COLO668 (cell line): ENCODE data around the gene TMTC3.
A peak's percentile ranks its signal among the peaks of the same experiment; 100 is the strongest.
"Not testable (repeated sequence)": the region's sequence is repeated elsewhere in the genome, so short reads cannot be mapped to it uniquely, and the experiment has no call there.

ENCODE experiments used
- DNase-seq: peaks from one replicate; lab custom pipeline; 2025; ENCODE audit not compliant: unreplicated experiment; lab: John Stamatoyannopoulos, UW

The TMTC3 gene

GRCh38 chr12:88163371-88163770 lies 21.3 kb downstream of the TMTC3 start:
- no peak for DNase-seq

- DNase-seq, result no peak
Measured at GRCh38 chr12:88166179-88166578, 24.1 kb downstream of the TMTC3 start.

- DNase-seq, result no peak
Measured at GRCh38 chr12:88167384-88167783, 25.3 kb downstream of the TMTC3 start.

- no peak for DNase-seq
Measured at GRCh38 chr12:88172844-88173407, 30.8 kb downstream of the TMTC3 start.

- no peak for DNase-seq
Measured at GRCh38 chr12:88175544-88175943, 33.4 kb downstream of the TMTC3 start.

GRCh38 chr12:88179436-88180014 lies 37.4 kb downstream of the TMTC3 start:
- DNase-seq, result no peak

GRCh38 chr12:88181881-88182280 lies 39.8 kb downstream of the TMTC3 start:
- no peak for DNase-seq

GRCh38 chr12:88182416-88182815 lies 40.3 kb downstream of the TMTC3 start:
- DNase-seq, result no peak

- no peak for DNase-seq
Measured at GRCh38 chr12:88184196-88184595, 42.1 kb downstream of the TMTC3 start.

GRCh38 chr12:88185279-88185678 lies 43.2 kb downstream of the TMTC3 start:
- no peak for DNase-seq

GRCh38 chr12:88185988-88186387 lies 43.9 kb downstream of the TMTC3 start:
- DNase-seq, result peak; percentile 37

- DNase-seq, result no peak
Measured at GRCh38 chr12:88187571-88187970, 45.5 kb downstream of the TMTC3 start.

GRCh38 chr12:88188180-88188579 lies 46.1 kb downstream of the TMTC3 start:
- no peak for DNase-seq

GRCh38 chr12:88192426-88192825 lies 50.3 kb downstream of the TMTC3 start:
- no peak for DNase-seq

- DNase-seq, result no peak
Measured at GRCh38 chr12:88194868-88195267, 52.8 kb downstream of the TMTC3 start.

- no peak for DNase-seq
Measured at GRCh38 chr12:88200029-88200428, 57.9 kb downstream of the TMTC3 start.

- DNase-seq, result no peak
Measured at GRCh38 chr12:88202500-88202899, 60.4 kb downstream of the TMTC3 start.

- DNase-seq, result no peak
Measured at GRCh38 chr12:88206601-88207000, 64.5 kb downstream of the TMTC3 start.

GRCh38 chr12:88207921-88208620 lies 66.0 kb downstream of the TMTC3 start:
- DNase-seq, result no peak

GRCh38 chr12:88208661-88209060 lies 66.6 kb downstream of the TMTC3 start:
- no peak for DNase-seq

GRCh38 chr12:88210311-88210710 lies 68.2 kb downstream of the TMTC3 start:
- not testable (repeated sequence) for DNase-seq

- DNase-seq, result no peak
Measured at GRCh38 chr12:88218293-88218692, 76.2 kb downstream of the TMTC3 start.

GRCh38 chr12:88219861-88220260 lies 77.8 kb downstream of the TMTC3 start:
- no peak for DNase-seq
